ENCODE data around the gene HVCN1.

Gene HVCN1

DNA sequence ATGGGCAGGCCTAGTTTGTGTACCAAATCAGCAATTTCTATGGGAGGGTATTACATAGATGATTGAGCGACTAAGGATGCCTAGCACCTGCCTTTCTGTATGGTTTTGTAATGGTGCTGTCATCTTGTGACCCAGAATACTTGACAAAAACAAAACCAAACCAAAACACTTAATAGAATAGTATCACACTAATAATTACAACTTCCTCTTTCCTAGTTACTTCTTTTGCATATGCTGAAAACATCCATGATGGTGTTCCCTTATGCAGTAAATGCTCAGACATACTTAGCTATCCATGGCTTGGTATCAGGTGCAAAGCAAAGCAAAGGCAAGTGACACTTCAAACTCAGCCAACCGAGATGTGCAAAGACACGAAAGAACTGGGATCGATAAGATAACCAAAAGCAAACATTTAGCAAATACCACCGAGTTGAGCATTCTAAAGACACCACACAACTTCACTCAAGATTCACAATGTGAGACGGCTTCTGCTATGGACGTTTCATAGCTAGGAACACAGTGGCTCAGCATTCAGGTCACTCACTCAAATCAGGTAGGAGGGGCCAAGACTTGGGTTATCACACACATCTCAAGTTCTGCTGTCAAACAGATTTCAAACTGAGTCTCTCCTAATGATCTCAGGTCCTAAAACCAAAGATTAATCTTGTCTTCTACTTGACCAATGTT lies 29.4 kb upstream of the HVCN1 start (continued):
- TF ChIP-seq MEIS1 (CRISPR knock-in tag; IDR thresholded peaks at IDR 0.05; ENCODE audit: borderline replicate concordance) (no peak), ZNF121 (tag by site-specific recombination; IDR thresholded peaks at IDR 0.05) (no peak), ZNF585B (tag by site-specific recombination; IDR thresholded peaks at IDR 0.05) (no peak), ZNF394 (tag by site-specific recombination; IDR thresholded peaks at IDR 0.05; ENCODE audit: borderline replicate concordance) (no peak), ZNF169 (tag by site-specific recombination; IDR thresholded peaks at IDR 0.05) (no peak)
- TF ChIP-seq, protein P1, sequence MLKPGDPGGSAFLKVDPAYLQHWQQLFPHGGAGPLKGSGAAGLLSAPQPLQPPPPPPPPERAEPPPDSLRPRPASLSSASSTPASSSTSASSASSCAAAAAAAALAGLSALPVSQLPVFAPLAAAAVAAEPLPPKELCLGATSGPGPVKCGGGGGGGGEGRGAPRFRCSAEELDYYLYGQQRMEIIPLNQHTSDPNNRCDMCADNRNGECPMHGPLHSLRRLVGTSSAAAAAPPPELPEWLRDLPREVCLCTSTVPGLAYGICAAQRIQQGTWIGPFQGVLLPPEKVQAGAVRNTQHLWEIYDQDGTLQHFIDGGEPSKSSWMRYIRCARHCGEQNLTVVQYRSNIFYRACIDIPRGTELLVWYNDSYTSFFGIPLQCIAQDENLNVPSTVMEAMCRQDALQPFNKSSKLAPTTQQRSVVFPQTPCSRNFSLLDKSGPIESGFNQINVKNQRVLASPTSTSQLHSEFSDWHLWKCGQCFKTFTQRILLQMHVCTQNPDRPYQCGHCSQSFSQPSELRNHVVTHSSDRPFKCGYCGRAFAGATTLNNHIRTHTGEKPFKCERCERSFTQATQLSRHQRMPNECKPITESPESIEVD (tag by site-specific recombination; IDR thresholded peaks at IDR 0.05), result no peak
- TF ChIP-seq, protein P2, sequence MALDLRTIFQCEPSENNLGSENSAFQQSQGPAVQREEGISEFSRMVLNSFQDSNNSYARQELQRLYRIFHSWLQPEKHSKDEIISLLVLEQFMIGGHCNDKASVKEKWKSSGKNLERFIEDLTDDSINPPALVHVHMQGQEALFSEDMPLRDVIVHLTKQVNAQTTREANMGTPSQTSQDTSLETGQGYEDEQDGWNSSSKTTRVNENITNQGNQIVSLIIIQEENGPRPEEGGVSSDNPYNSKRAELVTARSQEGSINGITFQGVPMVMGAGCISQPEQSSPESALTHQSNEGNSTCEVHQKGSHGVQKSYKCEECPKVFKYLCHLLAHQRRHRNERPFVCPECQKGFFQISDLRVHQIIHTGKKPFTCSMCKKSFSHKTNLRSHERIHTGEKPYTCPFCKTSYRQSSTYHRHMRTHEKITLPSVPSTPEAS (tag by site-specific recombination; IDR thresholded peaks at IDR 0.05), result no peak

DNA sequence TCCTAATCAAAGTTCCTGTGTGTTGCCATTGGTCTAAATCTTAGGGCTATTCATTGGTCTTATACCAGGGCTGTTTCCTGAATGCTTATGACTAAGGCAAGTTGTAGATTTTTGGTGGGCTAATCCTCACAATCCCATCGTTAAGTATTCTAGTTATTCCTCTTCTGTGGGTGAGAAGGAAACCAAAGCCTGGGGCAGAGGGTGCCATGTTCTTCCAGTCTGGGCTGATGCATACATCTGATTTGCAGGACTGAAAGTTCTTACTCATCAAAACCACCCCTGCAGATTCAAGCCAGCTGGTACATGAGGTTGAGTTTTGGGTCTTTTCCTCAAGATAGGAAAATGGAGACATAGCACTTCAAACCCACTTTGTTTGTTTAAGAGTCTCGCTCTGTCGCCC lies 28.1 kb upstream of the HVCN1 start:
- no peaks in the 10 kb centered on the region for H3K9me3 ChIP-seq (ENCODE audit: control insufficient read depth, insufficient read depth, low read depth, low read length)
- H3K4me1 ChIP-seq (ENCODE audit: control insufficient read depth, insufficient read depth, low read length), result peaks cover under 1% of the 10 kb centered on the region; the same call in 1 of the 2 replicates
- ChIA-PET CTCF (interaction anchor here (0.6 kb wide), 1 partner anchor 169 kb away, joined by 3 read pairs; no protein-coding TSS in a partner anchor), POLR2A (no interaction called here)
- H3K4me3 ChIP-seq (ENCODE audit: low read depth, low read length), result no peak overlapping the region
- H3K36me3 ChIP-seq (ENCODE audit: control insufficient read depth in 2 of 2, insufficient read depth in 1 of 2, low read length in 2 of 2), result peaks cover 28 to 49% of the 10 kb centered on the region in 2 experiments
- no peak overlapping the region for H3K27ac ChIP-seq (ENCODE audit: extremely low read depth, low read depth, low read length)
- TF ChIP-seq ZNF747 (tag by site-specific recombination; IDR thresholded peaks at IDR 0.05), result no peak

DNA sequence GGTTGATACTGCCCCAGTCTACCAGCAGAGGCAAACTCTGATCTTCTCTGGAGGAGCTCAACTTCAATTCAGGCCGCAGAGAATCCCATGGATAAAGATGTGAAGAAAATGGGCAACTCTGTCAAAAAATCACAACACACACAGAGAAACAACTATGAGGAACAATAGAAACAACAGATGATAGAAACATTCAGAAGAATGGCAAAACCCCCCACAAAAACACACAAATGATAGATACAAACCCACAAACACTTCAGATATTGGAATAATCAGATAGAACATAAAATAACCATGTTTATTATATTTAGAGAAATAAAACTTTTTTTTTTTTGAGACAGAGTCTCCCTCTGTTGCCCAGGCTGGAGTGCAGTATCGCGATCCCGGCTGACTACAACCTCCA lies 20.0 kb upstream of the HVCN1 start:
- no peak overlapping the region for H3K27ac ChIP-seq (ENCODE audit: extremely low read depth, low read depth, low read length)
- H3K4me3 ChIP-seq (ENCODE audit: low read depth, low read length), result no peak overlapping the region
- TF ChIP-seq ZNF501 (tag by site-specific recombination; IDR thresholded peaks at IDR 0.05), result no peak
- peak; percentile 96 for TF ChIP-seq ZNF558 (tag by site-specific recombination; IDR thresholded peaks at IDR 0.05)
- TF ChIP-seq, protein P2 (tag by site-specific recombination; IDR thresholded peaks at IDR 0.05), result no peak
- no peaks in the 10 kb centered on the region; a peak in 1 of 3 replicates for H3K36me3 ChIP-seq (ENCODE audit: control insufficient read depth in 2 of 2, insufficient read depth in 1 of 2, low read length in 2 of 2)
- POLR2A ChIA-PET, result no interaction called here
- CTCF ChIA-PET, result interaction anchor here (0.7 to 1.0 kb wide), 2 partner anchors 11 to 107 kb away, joined by 3 read pairs; no protein-coding TSS in a partner anchor
- no peaks in the 10 kb centered on the region for H3K9me3 ChIP-seq (ENCODE audit: control insufficient read depth, insufficient read depth, low read depth, low read length)
- H3K4me1 ChIP-seq (ENCODE audit: control insufficient read depth, insufficient read depth, low read length), result no peaks in the 10 kb centered on the region

DNA sequence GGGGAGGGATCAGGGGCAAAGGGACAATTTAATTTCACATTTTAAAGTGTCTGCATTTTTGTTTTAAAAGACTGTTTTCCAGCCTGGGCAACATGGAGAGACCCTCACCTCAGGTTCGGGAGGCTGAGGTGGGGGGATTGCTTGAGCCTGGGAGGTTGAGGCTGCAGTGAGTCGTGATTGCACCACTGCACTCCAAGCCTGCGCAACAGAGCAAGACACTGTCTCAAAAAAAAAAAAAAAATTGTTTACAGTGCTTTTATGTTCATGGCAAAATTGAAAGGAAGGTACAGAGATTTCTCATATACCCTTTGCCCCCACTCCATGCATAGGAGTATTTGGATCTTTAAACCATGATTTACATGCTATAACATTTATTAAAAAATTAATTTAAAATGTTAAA lies 16.4 kb upstream of the HVCN1 start:
- Histone ChIP-seq H3K4me1 (ENCODE audit: control insufficient read depth, insufficient read depth, low read length) (no peaks in the 10 kb centered on the region), H3K4me3 (ENCODE audit: low read depth, low read length) (no peak overlapping the region), H3K27ac (ENCODE audit: extremely low read depth, low read depth, low read length) (no peak overlapping the region), H3K36me3 (ENCODE audit: control insufficient read depth in 2 of 2, insufficient read depth in 1 of 2, low read length in 2 of 2) (no peaks in the 10 kb centered on the region; a peak in 1 of 3 replicates), H3K9me3 (ENCODE audit: control insufficient read depth, insufficient read depth, low read depth, low read length) (no peaks in the 10 kb centered on the region)
- POLR2A ChIA-PET, result interaction anchor here (0.5 kb wide), 1 partner anchor 27 kb away, joined by 3 read pairs; no protein-coding TSS in a partner anchor
- CTCF ChIA-PET, result interaction anchor here (0.7 to 2.1 kb wide), 8 partner anchors 13 to 1534 kb away, joined by 3 to 9 read pairs (median 3); no protein-coding TSS in a partner anchor
- TF ChIP-seq, protein P3, sequence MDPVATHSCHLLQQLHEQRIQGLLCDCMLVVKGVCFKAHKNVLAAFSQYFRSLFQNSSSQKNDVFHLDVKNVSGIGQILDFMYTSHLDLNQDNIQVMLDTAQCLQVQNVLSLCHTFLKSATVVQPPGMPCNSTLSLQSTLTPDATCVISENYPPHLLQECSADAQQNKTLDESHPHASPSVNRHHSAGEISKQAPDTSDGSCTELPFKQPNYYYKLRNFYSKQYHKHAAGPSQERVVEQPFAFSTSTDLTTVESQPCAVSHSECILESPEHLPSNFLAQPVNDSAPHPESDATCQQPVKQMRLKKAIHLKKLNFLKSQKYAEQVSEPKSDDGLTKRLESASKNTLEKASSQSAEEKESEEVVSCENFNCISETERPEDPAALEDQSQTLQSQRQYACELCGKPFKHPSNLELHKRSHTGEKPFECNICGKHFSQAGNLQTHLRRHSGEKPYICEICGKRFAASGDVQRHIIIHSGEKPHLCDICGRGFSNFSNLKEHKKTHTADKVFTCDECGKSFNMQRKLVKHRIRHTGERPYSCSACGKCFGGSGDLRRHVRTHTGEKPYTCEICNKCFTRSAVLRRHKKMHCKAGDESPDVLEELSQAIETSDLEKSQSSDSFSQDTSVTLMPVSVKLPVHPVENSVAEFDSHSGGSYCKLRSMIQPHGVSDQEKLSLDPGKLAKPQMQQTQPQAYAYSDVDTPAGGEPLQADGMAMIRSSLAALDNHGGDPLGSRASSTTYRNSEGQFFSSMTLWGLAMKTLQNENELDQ (tag by site-specific recombination; IDR thresholded peaks at IDR 0.05; ENCODE audit: low read depth), result no peak
- no peak for TF ChIP-seq ZNF223 (tag by site-specific recombination; IDR thresholded peaks at IDR 0.05)
- TF ChIP-seq KLF8 (tag by site-specific recombination; IDR thresholded peaks at IDR 0.05), result no peak
- TF ChIP-seq ZNF747 (tag by site-specific recombination; IDR thresholded peaks at IDR 0.05), result no peak
- TF ChIP-seq ZNF677 (tag by site-specific recombination; IDR thresholded peaks at IDR 0.05), result no peak
- TF ChIP-seq ZNF202 (tag by site-specific recombination; IDR thresholded peaks at IDR 0.05; ENCODE audit: borderline replicate concordance), result no peak
- TF ChIP-seq ZNF266 (tag by site-specific recombination; IDR thresholded peaks at IDR 0.05; ENCODE audit: low read depth), result no peak
- TF ChIP-seq SALL2 (tag by site-specific recombination; IDR thresholded peaks at IDR 0.05; ENCODE audit: borderline replicate concordance), result no peak
- no peak for TF ChIP-seq ZNF521 (tag by site-specific recombination; IDR thresholded peaks at IDR 0.05)
- no peak for TF ChIP-seq RBAK (tag by site-specific recombination; IDR thresholded peaks at IDR 0.05)
- no peak for TF ChIP-seq ZBTB21 (tag by site-specific recombination; IDR thresholded peaks at IDR 0.05)
- TF ChIP-seq SCRT1 (tag by site-specific recombination; IDR thresholded peaks at IDR 0.05; ENCODE audit: borderline replicate concordance), result no peak
